Esophagus squamous epithelium (tissue), 5 donors: ENCODE measurements around the gene PRDX3. TPM values are rescaled to one million over a fixed set of nuclear protein-coding genes. Genes with fewer than 3 reads are reported as not detected.

Source experiments
- DNase-seq: peaks from one replicate; lab custom pipeline; 2025; lab: John Stamatoyannopoulos, UW
- H3K27ac ChIP-seq, 4 donors: fragments of 200-600 bp; sonication (generic); one replicate each; pipeline ENCODE4 v1.5.1; 2016 to 2019; ENCODE audit warnings: mild to moderate bottlenecking in 1 of 4
- H3K27me3 ChIP-seq, 4 donors: fragments of 200-600 bp; sonication (generic); 1 replicate in 3 of 4; 2 replicates in 1 of 4; pipeline versions ENCODE4 v1.5.1 to v1.6.0; 2017 to 2021; ENCODE audit warnings: antibody characterized with exemption in 1 of 4
- H3K36me3 ChIP-seq, 3 donors: fragments of 200-600 bp; sonication (generic); one replicate each; pipeline ENCODE4 v1.5.1; 2016 to 2019
- H3K4me1 ChIP-seq, 3 donors: fragments of 200-600 bp; sonication (generic); one replicate each; pipeline ENCODE4 v1.5.1; 2017 to 2019
- H3K4me3 ChIP-seq, 4 donors: fragments of 200-600 bp; sonication (generic); 1 replicate in 3 of 4; 2 replicates in 1 of 4; pipeline ENCODE4 v1.5.1; 2016 to 2019; ENCODE audit warnings: mild to moderate bottlenecking in 2 of 4, moderate library complexity in 1 of 4
- H3K9me3 ChIP-seq, 3 donors: fragments of 200-600 bp; sonication (generic); one replicate each; pipeline ENCODE4 v1.5.1; 2016 to 2019
- CTCF ChIP-seq, 6 experiments: fragments of 450-650 bp in 4 of 6; fragments of 200-600 bp in 2 of 6; sonication (generic) in 2 of 6; IDR thresholded peaks; one replicate each; pipeline ENCODE4 v1.5.1; 2016 to 2019; ENCODE audit warnings: antibody characterized with exemption in 6 of 6, mild to moderate bottlenecking in 4 of 6, moderate library complexity in 4 of 6
- POLR2A ChIP-seq, 4 donors: fragments of 450-650 bp; IDR thresholded peaks; one replicate each; pipeline ENCODE4 v1.6.1; 2017; ENCODE audit warnings: antibody characterized with exemption in 4 of 4, mild to moderate bottlenecking in 4 of 4, moderate library complexity in 3 of 4
- WGBS, 2 donors: methylation state at CpG; one replicate each; pipeline ENCODE4 v1.1.5; 2018; 5-methylcytosine and 5-hydroxymethylcytosine counted together
- intact Hi-C: fragments of 100-400 bp; cut with DNase I; formaldehyde crosslinking; loops from one replicate; pipeline ENCODE4 v1.15.0; 2022
- total RNA-seq, 4 donors: library from RNA; depleted of rRNA; stranded (reverse); fragments of >200 nt; gene quantifications; one replicate each; pipeline ENCODE4 v1.1.0, GENCODE V29; 2016
- donor health status: DM: yes; HTN: yes; CAD: no.

PRDX3 gene
- total RNA-seq, 4 donors from 2014 or later = 42.9 to 183 (median 119) TPM

DNA sequence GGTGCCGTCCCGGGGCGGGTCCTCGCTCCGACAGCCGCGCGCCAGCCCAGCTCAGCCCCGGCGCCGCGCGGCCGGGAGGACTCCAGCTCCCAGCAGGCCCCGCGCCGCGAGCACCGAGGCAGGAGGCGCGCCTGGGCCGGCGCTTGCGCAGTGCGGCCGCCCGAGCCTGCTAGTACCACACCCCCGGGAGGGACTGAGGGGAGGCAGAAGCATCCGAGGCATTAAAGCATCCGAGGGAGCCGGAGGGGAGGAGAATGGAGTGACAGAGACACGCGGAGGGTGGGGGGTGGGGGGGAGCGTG lies 28.7 kb upstream of the PRDX3 start, which contains the start of gene GRK5:
Gene GRK5 (plus strand): TSS at position 206 of the 301 bp plus-strand sequence. CDS start 347 bp downstream, outside the sequence.
- no peaks in the 10 kb centered on the region for H3K36me3 ChIP-seq
- H3K27me3 ChIP-seq = no peaks in the 10 kb centered on the region
- H3K27ac ChIP-seq = peak within 1 kb of the TSS; percentile 88 to 99 (median 98)
- H3K4me1 ChIP-seq = peaks cover 13 to 58% (median 22%) of the 10 kb centered on the region in 3 donors
- intact Hi-C loops = loop anchor here (5.0 kb wide), 1 partner anchor 210 kb away; no protein-coding TSS in a partner anchor
- DNase-seq = peak; percentile 79
- peak within 1 kb of the TSS; percentile 64 to 95 (median 92) for H3K4me3 ChIP-seq
- 0% methylated on average over 3 of the region's 34 CpGs; no CpG with 5 or more reads in 1 of the 2 donors for WGBS, 2 donors
- H3K9me3 ChIP-seq = no peaks in the 10 kb centered on the region
- TF ChIP-seq POLR2A (IDR thresholded peaks at IDR 0.05) (peak in 3 of 4 donors; percentile 37 to 79 (median 41)), CTCF (IDR thresholded peaks at IDR 0.05) (no peak)

DNA sequence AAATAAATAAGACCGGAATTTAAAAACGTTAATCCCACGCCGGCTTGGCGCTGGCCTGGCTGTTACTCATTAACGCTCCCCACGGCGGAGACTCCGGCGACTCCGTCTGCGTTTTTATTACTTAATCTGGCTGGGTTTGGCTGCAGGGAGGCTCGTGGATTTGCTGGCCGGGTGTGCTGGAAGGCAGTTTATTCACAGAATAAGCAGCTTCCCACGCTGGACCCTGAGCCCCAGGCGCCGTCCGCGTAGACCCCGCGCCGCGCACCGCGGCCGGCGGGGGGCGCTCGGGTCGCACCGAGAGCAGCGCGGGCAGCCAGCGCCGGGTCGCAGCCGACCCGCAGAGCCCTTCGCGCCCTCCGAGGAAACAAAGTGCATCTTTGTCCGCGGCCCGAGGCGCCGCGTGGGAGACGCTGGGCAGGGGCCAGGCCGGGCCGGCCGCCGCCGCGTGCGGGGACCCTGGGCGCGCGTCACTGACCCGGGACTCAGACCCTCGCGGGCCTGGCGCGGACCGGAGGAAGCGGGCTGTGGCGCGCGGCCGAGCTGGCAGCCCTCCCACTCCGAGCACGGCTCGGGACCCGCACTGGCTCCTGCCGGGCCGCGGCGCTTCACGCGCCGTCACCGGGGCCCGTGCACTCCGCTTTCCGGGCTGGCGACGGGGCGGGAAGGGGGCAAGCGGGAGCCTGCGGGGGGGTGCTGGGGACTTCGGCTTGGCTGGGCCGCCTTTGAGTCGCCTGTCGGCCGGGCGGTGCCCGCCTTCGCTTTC lies 28.2 kb upstream of the PRDX3 start:
- Histone ChIP-seq H3K9me3 (no peaks in the 10 kb centered on the region), H3K4me1 (peaks cover 11 to 52% (median 22%) of the 10 kb centered on the region in 3 donors), H3K36me3 (no peaks in the 10 kb centered on the region), H3K27me3 (no peaks in the 10 kb centered on the region), H3K27ac (peak overlapping the region; percentile 88 to 99 (median 98)), H3K4me3 (peak overlapping the region; percentile 64 to 95 (median 92))
- 0 to 1% methylated on average over 14 to 21 of the region's 97 CpGs for WGBS, 2 donors
- intact Hi-C loops = loop anchor here (5.0 kb wide), 1 partner anchor 211 kb away; no protein-coding TSS in a partner anchor
- TF ChIP-seq POLR2A (IDR thresholded peaks at IDR 0.05) (no peak), CTCF (IDR thresholded peaks at IDR 0.05) (peak; percentile 30 to 91 (median 86))
- peak; percentile 13 for DNase-seq

DNA sequence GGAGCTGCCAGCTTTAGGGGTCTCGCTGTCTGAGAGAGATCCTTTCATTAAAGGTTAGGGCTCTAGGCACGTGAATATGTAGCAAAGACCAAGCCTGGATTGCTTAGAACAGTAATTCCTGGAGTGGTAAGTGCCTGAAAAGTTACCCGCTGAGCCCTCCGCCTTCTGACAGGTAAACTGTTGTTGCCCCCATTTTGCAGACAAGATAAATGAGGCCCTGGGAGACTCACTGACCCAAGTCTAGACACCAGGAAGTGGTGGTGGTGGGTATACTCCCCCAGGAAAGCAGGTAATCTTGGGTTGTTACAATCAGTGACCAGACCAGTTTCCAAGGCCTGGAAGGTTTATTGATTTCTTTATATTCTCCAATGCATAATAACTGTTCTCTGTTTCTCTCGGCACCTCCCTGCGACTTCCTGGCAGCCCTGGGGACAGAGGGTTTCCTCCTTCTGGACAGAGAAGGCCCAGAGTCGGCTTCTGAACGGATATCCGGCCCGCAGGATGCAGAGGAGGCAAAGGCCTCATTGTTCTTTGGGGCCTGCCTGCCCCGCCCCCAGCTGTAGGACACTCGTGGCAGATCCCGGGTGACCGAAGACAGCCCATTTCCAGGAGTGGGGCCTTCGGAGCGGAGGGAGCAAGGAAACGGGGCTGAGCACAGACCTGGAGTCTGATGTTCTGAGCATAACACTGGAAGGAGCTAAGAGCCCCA lies 27.4 kb upstream of the PRDX3 start:
- H3K4me3 ChIP-seq = peak overlapping the region; percentile 64 to 95 (median 92)

GRCh38 chr10:119203006-119203405 lies 24.4 kb upstream of the PRDX3 start:
- no peak for TF ChIP-seq POLR2A (IDR thresholded peaks at IDR 0.05)
- no peak for DNase-seq
- Histone ChIP-seq H3K36me3 (no peaks in the 10 kb centered on the region), H3K4me3 (no peak overlapping the region), H3K4me1 (peaks cover 13 to 31% (median 19%) of the 10 kb centered on the region in 3 donors), H3K27me3 (peaks cover 0 to 3% (median 0%) of the 10 kb centered on the region in 4 donors), H3K9me3 (no peaks in the 10 kb centered on the region), H3K27ac (no peak overlapping the region)
- 46 to 56% methylated on average over 3 to 4 of the region's 4 CpGs for WGBS, 2 donors
- intact Hi-C loops = no loop called here

More for the DNA sequence above, 27.4 kb upstream of the PRDX3 start:
- TF ChIP-seq CTCF (IDR thresholded peaks at IDR 0.05) = no peak
- Histone ChIP-seq H3K27ac (peak overlapping the region; percentile 88 to 99 (median 98)), H3K9me3 (no peaks in the 10 kb centered on the region), H3K27me3 (no peaks in the 10 kb centered on the region), H3K36me3 (no peaks in the 10 kb centered on the region), H3K4me1 (peaks cover 11 to 45% (median 22%) of the 10 kb centered on the region in 3 donors)
- intact Hi-C loops = loop anchor here (5.0 kb wide), 1 partner anchor 211 kb away; no protein-coding TSS in a partner anchor
- no peak for DNase-seq
- WGBS, 2 donors = 43 to 90% methylated on average over 4 to 10 of the region's 17 CpGs

DNA sequence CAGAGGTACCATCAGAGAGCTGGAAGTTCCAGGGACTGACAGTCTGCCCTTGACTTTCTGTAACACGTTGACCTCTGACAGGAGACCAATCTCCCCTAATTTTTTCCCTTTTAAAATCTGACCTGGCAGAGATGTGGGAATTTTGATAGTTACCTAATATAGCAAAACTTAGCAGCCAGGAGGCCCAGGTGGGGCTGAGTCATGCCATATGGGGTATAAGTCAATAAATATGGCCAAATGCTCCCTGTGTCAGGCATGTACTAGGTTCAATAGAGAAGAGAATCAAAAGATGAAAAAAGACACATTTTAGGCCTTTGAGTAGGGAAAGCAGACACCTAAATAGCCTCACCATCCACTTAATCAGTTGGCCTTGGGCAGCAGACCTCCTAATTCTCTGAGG lies 22.6 kb upstream of the PRDX3 start:
- no peak for DNase-seq
- TF ChIP-seq CTCF (IDR thresholded peaks at IDR 0.05) = no peak
- no peak for TF ChIP-seq POLR2A (IDR thresholded peaks at IDR 0.05)
- H3K27ac ChIP-seq = no peak overlapping the region
- no peaks in the 10 kb centered on the region for H3K36me3 ChIP-seq
- H3K4me1 ChIP-seq = peaks cover 11 to 35% (median 13%) of the 10 kb centered on the region in 3 donors
- peaks cover 0 to 3% (median 0%) of the 10 kb centered on the region in 4 donors for H3K27me3 ChIP-seq
- no peak overlapping the region for H3K4me3 ChIP-seq
- H3K9me3 ChIP-seq = no peaks in the 10 kb centered on the region
- intact Hi-C loops = no loop called here
- 71 to 100% methylated on average over 1 of the region's 1 CpG for WGBS, 2 donors
